Measurements from ENCODE around the gene TM9SF1. TPM values are rescaled to one million over a fixed set of nuclear protein-coding genes. Genes with fewer than 3 reads are reported as not detected.
A peak's percentile ranks its signal among the peaks of the same experiment; 100 is the strongest.

TM9SF1 gene
- total and polyA plus RNA-seq, 2 of the 13 experiments (the other 11 are each of a cell fraction or from before 2014, with no cell fraction given), result 83.2 to 110 TPM

DNA sequence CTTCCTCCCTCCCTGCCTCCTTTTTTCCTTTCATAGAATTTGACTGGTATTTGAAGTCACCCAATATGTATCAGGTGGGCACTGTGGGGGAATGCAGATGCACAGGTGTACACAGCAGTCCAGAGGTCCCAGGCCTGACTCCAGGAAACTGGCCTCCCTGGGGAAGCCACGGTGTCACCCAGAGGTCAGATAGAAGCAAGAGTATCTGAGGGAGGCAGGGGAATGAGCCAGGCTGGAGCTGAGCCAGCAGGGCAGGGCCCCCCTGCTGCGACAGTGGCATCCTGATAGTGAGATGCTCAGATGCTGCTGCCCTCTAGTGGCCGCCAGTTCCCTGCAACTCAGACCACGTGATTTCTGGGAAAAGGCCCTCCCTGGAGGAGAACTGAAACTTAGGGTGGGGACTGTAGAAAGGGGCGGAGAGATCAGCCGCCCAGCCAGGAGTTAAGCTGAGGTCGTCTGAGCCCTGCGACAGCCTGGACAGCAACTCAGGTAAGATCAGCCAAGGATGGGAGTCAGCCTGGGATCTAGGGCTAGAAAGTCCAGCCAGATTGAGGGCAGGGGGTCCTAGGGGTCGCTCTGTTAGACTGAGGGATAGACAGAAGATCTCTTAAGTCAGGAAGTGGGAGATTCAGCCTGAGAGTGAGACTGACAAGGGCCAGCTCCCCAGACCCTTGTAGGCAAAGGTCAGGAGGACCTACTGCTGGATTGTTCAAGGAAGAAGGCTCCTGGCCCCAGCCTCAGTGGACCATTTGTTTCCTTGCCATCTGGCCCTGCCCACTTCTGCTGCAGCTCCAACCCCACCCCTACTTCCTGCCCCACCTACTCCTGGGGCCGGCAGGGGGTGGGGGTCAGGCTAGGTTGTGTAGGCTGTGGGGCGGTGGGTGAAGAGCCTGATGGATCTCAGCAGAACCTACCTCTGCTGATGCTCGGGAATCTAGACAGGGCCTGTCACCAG is 34.1 kb downstream of the TM9SF1 start, which contains the start of gene IRF9 (continued):
- TF ChIP-seq, protein P1, sequence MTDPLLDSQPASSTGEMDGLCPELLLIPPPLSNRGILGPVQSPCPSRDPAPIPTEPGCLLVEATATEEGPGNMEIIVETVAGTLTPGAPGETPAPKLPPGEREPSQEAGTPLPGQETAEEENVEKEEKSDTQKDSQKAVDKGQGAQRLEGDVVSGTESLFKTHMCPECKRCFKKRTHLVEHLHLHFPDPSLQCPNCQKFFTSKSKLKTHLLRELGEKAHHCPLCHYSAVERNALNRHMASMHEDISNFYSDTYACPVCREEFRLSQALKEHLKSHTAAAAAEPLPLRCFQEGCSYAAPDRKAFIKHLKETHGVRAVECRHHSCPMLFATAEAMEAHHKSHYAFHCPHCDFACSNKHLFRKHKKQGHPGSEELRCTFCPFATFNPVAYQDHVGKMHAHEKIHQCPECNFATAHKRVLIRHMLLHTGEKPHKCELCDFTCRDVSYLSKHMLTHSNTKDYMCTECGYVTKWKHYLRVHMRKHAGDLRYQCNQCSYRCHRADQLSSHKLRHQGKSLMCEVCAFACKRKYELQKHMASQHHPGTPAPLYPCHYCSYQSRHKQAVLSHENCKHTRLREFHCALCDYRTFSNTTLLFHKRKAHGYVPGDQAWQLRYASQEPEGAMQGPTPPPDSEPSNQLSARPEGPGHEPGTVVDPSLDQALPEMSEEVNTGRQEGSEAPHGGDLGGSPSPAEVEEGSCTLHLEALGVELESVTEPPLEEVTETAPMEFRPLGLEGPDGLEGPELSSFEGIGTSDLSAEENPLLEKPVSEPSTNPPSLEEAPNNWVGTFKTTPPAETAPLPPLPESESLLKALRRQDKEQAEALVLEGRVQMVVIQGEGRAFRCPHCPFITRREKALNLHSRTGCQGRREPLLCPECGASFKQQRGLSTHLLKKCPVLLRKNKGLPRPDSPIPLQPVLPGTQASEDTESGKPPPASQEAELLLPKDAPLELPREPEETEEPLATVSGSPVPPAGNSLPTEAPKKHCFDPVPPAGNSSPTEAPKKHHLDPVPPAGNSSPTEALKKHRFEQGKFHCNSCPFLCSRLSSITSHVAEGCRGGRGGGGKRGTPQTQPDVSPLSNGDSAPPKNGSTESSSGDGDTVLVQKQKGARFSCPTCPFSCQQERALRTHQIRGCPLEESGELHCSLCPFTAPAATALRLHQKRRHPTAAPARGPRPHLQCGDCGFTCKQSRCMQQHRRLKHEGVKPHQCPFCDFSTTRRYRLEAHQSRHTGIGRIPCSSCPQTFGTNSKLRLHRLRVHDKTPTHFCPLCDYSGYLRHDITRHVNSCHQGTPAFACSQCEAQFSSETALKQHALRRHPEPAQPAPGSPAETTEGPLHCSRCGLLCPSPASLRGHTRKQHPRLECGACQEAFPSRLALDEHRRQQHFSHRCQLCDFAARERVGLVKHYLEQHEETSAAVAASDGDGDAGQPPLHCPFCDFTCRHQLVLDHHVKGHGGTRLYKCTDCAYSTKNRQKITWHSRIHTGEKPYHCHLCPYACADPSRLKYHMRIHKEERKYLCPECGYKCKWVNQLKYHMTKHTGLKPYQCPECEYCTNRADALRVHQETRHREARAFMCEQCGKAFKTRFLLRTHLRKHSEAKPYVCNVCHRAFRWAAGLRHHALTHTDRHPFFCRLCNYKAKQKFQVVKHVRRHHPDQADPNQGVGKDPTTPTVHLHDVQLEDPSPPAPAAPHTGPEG (CRISPR knock-in tag; IDR thresholded peaks at IDR 0.05), result peak; percentile 95
- no peak for TF ChIP-seq NBN (conservative IDR thresholded peaks at IDR 0.05)
- TF ChIP-seq, protein P2, sequence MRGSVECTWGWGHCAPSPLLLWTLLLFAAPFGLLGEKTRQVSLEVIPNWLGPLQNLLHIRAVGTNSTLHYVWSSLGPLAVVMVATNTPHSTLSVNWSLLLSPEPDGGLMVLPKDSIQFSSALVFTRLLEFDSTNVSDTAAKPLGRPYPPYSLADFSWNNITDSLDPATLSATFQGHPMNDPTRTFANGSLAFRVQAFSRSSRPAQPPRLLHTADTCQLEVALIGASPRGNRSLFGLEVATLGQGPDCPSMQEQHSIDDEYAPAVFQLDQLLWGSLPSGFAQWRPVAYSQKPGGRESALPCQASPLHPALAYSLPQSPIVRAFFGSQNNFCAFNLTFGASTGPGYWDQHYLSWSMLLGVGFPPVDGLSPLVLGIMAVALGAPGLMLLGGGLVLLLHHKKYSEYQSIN (CRISPR knock-in tag; IDR thresholded peaks at IDR 0.05; ENCODE audit: borderline replicate concordance), result no peak
- TF ChIP-seq, protein P3, sequence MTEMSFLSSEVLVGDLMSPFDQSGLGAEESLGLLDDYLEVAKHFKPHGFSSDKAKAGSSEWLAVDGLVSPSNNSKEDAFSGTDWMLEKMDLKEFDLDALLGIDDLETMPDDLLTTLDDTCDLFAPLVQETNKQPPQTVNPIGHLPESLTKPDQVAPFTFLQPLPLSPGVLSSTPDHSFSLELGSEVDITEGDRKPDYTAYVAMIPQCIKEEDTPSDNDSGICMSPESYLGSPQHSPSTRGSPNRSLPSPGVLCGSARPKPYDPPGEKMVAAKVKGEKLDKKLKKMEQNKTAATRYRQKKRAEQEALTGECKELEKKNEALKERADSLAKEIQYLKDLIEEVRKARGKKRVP (CRISPR knock-in tag; IDR thresholded peaks at IDR 0.05), result peak in 1 of 2 experiments; percentile 93; a peak in 2 of 4 replicates
- no peak for TF ChIP-seq ZNF10 (CRISPR knock-in tag; IDR thresholded peaks at IDR 0.05; ENCODE audit: borderline replicate concordance, low read depth)
- TF ChIP-seq ZNF572 (CRISPR knock-in tag; IDR thresholded peaks at IDR 0.05), result peak; percentile 53; the same call in 1 of the 2 replicates
- TF ChIP-seq ZNF24 (IDR thresholded peaks at IDR 0.05), result peak; percentile 54; the same call in 1 of the 2 replicates
- peak; percentile 99 for TF ChIP-seq SPEN (CRISPR knock-in tag; IDR thresholded peaks at IDR 0.05; ENCODE audit: low read depth)
- TF ChIP-seq, protein P4, sequence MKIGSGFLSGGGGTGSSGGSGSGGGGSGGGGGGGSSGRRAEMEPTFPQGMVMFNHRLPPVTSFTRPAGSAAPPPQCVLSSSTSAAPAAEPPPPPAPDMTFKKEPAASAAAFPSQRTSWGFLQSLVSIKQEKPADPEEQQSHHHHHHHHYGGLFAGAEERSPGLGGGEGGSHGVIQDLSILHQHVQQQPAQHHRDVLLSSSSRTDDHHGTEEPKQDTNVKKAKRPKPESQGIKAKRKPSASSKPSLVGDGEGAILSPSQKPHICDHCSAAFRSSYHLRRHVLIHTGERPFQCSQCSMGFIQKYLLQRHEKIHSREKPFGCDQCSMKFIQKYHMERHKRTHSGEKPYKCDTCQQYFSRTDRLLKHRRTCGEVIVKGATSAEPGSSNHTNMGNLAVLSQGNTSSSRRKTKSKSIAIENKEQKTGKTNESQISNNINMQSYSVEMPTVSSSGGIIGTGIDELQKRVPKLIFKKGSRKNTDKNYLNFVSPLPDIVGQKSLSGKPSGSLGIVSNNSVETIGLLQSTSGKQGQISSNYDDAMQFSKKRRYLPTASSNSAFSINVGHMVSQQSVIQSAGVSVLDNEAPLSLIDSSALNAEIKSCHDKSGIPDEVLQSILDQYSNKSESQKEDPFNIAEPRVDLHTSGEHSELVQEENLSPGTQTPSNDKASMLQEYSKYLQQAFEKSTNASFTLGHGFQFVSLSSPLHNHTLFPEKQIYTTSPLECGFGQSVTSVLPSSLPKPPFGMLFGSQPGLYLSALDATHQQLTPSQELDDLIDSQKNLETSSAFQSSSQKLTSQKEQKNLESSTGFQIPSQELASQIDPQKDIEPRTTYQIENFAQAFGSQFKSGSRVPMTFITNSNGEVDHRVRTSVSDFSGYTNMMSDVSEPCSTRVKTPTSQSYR (CRISPR knock-in tag; IDR thresholded peaks at IDR 0.05; ENCODE audit: borderline replicate concordance), result peak; percentile 80
- TF ChIP-seq BCL6 (CRISPR knock-in tag; IDR thresholded peaks at IDR 0.05), result peak; percentile 92
- TF ChIP-seq CENPT (CRISPR knock-in tag; IDR thresholded peaks at IDR 0.05; ENCODE audit: low read depth), result peak; percentile 51; the same call in 1 of the 2 replicates
- TF ChIP-seq AGO1 (IDR thresholded peaks at IDR 0.05; ENCODE audit: low read depth, low read length, poor library complexity, severe bottlenecking), result peak; percentile 91
- no peak for TF ChIP-seq TRIM24 (CRISPR knock-in tag; IDR thresholded peaks at IDR 0.05)
- TF ChIP-seq WIZ (CRISPR knock-in tag; IDR thresholded peaks at IDR 0.05), result peak; percentile 83; the same call in 1 of the 2 replicates
- TF ChIP-seq NFE2 (CRISPR knock-in tag; IDR thresholded peaks at IDR 0.05), result no peak
- TF ChIP-seq JDP2 (CRISPR knock-in tag; IDR thresholded peaks at IDR 0.05; ENCODE audit: borderline replicate concordance), result no peak
- TF ChIP-seq ZNF772 (CRISPR knock-in tag; IDR thresholded peaks at IDR 0.05), result peak; percentile 99
- peak; percentile 1; the same call in 1 of the 2 replicates for TF ChIP-seq ZNF709 (CRISPR knock-in tag; IDR thresholded peaks at IDR 0.05)
